Renal pelvis (tissue), 4 donors: ENCODE data around the gene ADA. TPM values are rescaled to one million over a fixed set of nuclear protein-coding genes. Genes with fewer than 3 reads are reported as not detected.

Experiments
- DNase-seq: peaks from one replicate; pipeline ENCODE4 v3.0.0-alpha.2; 2013
- polyA plus RNA-seq, 3 donors: library from polyadenylated mRNA; unstranded; fragments of 120-200 nt; gene quantifications; one replicate each; pipeline ENCODE4 v1.2.1, GENCODE V29; 2013; ENCODE audit not compliant: insufficient read length in 3 of 3

Gene ADA
- polyA plus RNA-seq, 3 donors = 4.5 to 9.1 (median 5.7) TPM

GRCh38 chr20:44626278-44626677 lies 25.2 kb downstream of the ADA start:
- DNase-seq = no peak

GRCh38 chr20:44625361-44625760 lies 26.1 kb downstream of the ADA start:
- DNase-seq = no peak

DNA sequence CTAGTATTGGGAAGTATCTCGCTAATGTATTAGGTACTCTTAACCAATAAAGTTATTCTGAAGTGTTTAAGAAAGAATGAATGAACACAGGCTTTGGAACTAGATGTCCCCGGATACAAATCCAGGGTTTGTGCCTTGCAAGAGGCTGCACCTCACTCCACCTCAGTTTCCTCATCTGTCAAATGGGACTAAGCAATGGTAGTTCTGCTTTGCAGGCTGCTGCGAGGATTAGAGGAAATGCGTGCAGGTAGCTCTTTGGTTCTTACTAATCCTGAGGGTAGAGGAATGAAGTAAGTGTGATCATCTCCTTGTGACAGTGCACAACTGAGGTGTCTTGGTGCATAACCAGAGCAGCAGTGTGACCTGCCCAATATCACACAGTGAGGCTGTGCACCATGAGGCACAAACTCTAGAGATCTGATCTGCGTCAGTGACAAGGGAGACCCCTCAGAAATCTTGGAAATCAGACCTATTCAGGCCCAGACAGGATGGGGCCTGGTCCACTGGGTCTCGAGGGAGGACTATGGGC lies 26.7 kb downstream of the ADA start:
- no peak for DNase-seq

GRCh38 chr20:44624152-44624551 lies 27.3 kb downstream of the ADA start:
- DNase-seq = no peak

GRCh38 chr20:44622501-44623270 lies 28.8 kb downstream of the ADA start:
- no peak for DNase-seq

GRCh38 chr20:44621939-44622338 lies 29.6 kb downstream of the ADA start:
- no peak for DNase-seq

GRCh38 chr20:44621325-44621724 lies 30.2 kb downstream of the ADA start:
- DNase-seq = no peak

- DNase-seq = no peak
These were observed 31.5 kb downstream of the ADA start for GRCh38 chr20:44620030-44620429.

- no peak for DNase-seq
These were observed 32.2 kb downstream of the ADA start for GRCh38 chr20:44619294-44619693.

DNA sequence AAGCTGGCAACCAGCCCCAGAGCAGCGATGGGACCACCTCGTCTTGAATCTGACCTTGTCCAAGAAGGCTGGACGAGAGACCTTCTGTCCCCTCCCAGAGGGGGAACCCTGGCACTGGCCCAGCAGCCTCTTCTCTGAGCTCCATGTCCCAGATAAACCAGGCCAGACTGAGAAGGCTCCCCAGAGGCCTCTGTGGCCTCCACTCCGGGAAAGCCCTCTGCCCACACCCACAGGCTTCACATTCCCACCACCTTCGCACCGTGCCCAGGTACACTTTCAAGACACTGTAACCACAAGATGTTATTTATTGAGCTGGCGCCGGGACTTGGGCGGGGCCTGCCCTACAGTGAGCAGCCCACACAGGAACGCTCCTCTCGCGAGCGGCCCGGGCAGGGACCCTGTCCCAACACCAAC lies 33.2 kb downstream of the ADA start:
- DNase-seq = no peak

DNA sequence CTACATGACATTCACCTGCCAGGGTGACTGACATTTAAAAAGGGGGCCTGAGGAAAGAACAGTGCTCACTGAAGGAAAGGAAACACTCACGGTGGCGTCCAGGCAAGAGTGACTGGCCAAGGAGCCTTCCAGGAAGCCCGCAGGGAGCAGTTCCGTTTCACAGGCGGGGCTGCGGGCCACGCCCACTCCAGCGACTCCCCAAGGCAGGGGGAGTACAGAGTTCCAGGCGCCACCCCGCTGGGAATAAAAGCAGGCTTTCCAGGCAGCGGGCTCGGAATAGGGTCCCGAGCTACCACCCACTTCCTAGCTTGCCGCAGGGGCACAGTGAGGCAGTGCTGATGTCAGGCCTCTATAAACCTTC lies 34.9 kb downstream of the ADA start:
- no peak for DNase-seq

DNA sequence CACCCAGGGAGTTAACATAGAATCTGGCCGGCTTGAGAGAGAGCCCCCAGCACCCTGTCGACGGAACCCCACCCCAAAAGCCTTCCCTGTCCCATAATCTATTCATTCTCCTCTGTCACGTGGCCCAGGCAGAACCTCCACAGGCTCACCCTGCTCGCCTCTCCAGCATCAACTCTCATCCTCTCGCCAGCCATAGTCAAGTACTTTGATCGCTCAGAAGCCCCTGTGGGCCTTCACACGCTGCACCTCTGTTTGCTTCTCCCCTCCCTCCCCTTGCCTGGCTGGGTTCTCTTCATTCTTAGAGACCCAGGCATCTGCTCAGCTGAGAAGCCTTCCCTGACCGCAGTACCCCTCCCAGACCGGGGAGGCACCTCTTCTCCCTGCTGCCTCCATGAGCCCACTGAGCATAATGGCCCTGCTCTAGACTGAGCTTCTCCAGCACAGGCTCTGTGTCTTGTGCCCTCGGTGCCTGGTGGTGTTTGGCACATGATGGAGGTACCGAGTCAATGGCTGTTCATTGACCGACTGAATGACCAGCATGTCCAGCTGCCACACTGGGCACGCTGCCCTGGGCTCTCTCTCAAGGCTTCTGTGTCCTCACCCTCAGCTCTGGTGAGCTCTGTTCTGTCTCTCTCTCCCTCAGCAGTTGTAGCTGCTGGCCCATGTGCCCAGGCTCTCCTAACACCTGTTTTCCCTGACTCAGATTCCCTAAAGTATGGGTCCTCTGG lies 35.5 kb downstream of the ADA start:
- no peak for DNase-seq

GRCh38 chr20:44615169-44615791 lies 36.2 kb downstream of the ADA start:
- DNase-seq = no peak

GRCh38 chr20:44614525-44614924 lies 37.0 kb downstream of the ADA start:
- DNase-seq = no peak

DNA sequence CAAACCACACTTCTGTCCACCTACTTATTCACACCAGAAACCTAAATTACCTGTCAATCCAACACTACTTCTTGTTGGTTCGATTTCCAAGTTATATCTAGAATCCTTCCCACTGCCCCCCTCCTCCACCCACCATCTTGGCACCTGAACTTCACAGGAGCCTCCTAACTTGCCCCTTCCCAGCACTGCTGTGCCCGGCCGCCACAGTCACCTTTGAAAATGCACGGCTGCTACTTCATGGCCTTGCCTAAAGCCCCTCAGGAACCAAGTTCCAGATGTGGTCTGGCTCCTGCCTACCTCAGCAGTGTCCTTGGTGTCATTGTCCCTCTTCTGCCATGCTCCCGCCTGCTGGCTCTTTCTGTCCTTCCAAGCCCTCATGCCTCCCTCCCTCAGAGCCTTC lies 37.9 kb downstream of the ADA start:
- DNase-seq = no peak

DNA sequence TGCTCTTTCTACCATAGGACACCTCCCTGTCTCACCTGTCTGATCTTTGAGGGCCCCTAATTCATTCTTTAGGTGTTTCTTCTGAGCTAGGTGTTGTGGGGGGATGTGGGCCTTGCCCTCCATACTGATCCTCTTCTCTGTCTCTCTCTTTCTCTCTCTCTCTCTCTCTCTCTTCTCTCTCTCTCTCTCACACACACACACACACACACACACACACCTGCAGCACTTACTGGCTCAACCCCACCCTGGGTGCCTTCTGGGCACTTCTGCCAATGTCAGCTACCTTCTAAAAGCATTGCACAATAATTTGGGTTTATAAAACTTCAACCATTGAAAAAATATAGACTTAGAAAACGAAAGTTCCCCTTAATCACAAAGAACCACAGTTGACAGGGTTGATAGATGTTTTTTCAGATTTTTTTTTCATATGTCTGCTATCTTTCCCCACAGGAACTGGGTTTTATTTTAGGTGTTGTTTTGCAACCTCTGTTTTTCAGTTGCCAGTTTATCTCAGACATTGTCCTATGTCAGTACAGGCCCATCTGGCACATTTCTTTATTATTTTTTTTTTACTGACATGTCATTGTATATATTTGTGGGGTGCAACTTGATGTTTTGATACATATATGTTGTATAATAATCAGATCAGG lies 41.1 kb downstream of the ADA start:
- no peak for DNase-seq

GRCh38 chr20:44609516-44610312 lies 41.8 kb downstream of the ADA start:
- DNase-seq = peak; percentile 87

DNA sequence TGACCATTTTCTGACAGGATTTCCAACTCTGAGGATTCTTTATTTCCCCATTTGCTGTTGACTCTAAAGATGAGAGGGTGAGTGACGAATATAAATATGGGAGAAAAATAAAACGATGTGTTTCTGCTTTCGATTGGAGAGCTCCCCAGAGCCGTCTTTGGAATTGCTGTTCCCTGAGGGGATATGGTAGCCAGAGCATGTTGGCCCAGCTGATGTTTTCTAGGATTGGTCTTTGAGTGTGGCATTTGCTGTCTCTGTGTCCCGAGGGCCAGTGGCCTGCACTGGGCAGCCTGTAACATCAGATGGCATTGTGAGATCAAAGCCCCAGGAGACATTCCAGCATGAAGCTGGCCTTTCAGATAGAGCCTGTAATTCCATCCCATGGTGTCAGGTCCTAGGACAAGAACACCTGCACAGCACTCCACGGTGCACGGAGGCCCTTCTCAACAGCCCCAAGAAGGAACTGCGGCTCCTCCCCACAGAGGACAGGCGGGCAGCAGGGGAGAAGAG lies 42.4 kb downstream of the ADA start:
- no peak for DNase-seq

- no peak for DNase-seq
These were observed 44.6 kb downstream of the ADA start for GRCh38 chr20:44606725-44607441.

DNA sequence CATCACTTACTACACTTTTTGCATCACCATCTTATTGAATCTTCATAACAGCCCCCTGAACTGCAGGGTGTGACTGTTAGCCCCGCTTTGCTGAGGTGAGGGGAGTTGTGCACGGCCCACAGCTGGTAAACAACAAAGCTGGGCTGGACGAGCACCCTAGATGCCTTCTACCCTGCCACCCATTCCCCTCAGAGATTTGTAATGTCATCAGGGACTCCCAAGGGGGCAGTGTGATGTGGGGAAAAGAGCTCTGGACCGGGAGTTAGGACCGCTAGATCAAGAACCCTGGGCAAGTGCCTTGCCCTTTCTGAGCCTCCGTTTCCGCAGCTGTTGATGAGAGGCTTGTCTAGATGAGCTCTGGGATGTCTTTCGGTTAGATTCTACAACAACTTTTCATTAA lies 48.2 kb downstream of the ADA start:
- no peak for DNase-seq

GRCh38 chr20:44601801-44602204 lies 49.7 kb downstream of the ADA start:
- peak; percentile 80 for DNase-seq
